Endothelial cell of umbilical vein (primary cell): ENCODE measurements around the gene OR5AN1. TPM values are rescaled to one million over a fixed set of nuclear protein-coding genes. Genes with fewer than 3 reads are reported as not detected.

Experiments
- BruUV-seq: library from RNA; stranded (reverse); fragments of 400-500 nt; replicated peaks from 2 replicates; lab custom pipeline; 2021; lab: Mats Ljungman, UMichigan
- CTCF ChIA-PET: fragments of 300-600, 350-600 bp; sonication (Branson Sonifier 250); formaldehyde crosslinking; loops from one replicate; lab custom pipeline; 2021; ENCODE audit warnings: antibody characterized with exemption, inconsistent platforms; lab: Charles Lee
- POLR2A ChIA-PET: fragments of 300-600, 350-600 bp; sonication (Branson Sonifier 250); formaldehyde crosslinking; loops from one replicate; lab custom pipeline; 2021; ENCODE audit warnings: antibody characterized with exemption, inconsistent platforms; lab: Charles Lee
- DNase-seq: peaks from one replicate; pipeline ENCODE4 v3.0.0-alpha.2; 2011; ENCODE audit warnings: low read depth, low spot score
- FAIRE-seq: peaks from 2 replicates; lab custom pipeline; 2011; peaks lifted over from hg19 to GRCh38; lab: Jason Lieb, UNC
- H2AFZ ChIP-seq: 2 replicates; pipeline ENCODE4 v1.6.0; 2012; ENCODE audit warnings: low read depth, low read length, control low read depth, inconsistent platforms
- H3K27ac ChIP-seq: 2 replicates; pipeline ENCODE4 v1.5.1; 2011; ENCODE audit warnings: low read depth, mild to moderate bottlenecking, control low read depth, low read length, moderate library complexity; ENCODE audit not compliant: insufficient read depth
- H3K27me3 ChIP-seq, 2 experiments: 2 replicates each; pipeline versions ENCODE4 v1.6.0 to v1.6.1; 2011; ENCODE audit warnings: low read length in 2 of 2, mixed read lengths in 1 of 2; ENCODE audit not compliant: control insufficient read depth in 2 of 2, insufficient read depth in 2 of 2
- H3K36me3 ChIP-seq, 2 experiments: 2 replicates in 1 of 2; 3 replicates in 1 of 2; pipeline ENCODE4 v1.5.1; 2011; ENCODE audit warnings: low read length in 2 of 2, mild to moderate bottlenecking in 1 of 2, moderate library complexity in 1 of 2; ENCODE audit not compliant: control insufficient read depth in 2 of 2, insufficient read depth in 2 of 2; ENCODE audit errors: extremely low read depth in 1 of 2
- H3K4me1 ChIP-seq: 3 replicates; pipeline ENCODE4 v1.5.1; 2011; ENCODE audit warnings: mild to moderate bottlenecking, low read length; ENCODE audit not compliant: control insufficient read depth, insufficient read depth; ENCODE audit errors: extremely low read depth
- H3K4me2 ChIP-seq: 2 replicates; pipeline ENCODE4 v1.6.1; 2011; ENCODE audit warnings: low read length, control low read depth, mixed read lengths; ENCODE audit not compliant: insufficient read depth
- H3K4me3 ChIP-seq, 3 experiments: fragments of 200-600 bp in 1 of 3; sonication (generic), shearing (Covaris generic) in 1 of 3; replicated peaks in 1 of 3; 2 replicates each; pipeline ENCODE4 v1.5.1; 2011 to 2016; ENCODE audit warnings: control low read depth in 3 of 3, low read length in 3 of 3, mild to moderate bottlenecking in 2 of 3, inconsistent platforms in 1 of 3, low read depth in 1 of 3, moderate library complexity in 1 of 3; ENCODE audit not compliant: insufficient read depth in 1 of 3
- H3K79me2 ChIP-seq: 2 replicates; pipeline ENCODE4 v1.6.0; 2012; ENCODE audit warnings: low read length, inconsistent platforms; ENCODE audit not compliant: control insufficient read depth, insufficient read depth
- H3K9ac ChIP-seq: replicated peaks from 2 replicates; pipeline ENCODE3; 2011; ENCODE audit warnings: low read length, control low read depth; ENCODE audit not compliant: insufficient read depth; ENCODE audit errors: extremely low read depth
- H3K9me1 ChIP-seq: replicated peaks from 3 replicates; pipeline ENCODE4 v1.6.0; 2011; ENCODE audit warnings: mild to moderate bottlenecking, low read length; ENCODE audit not compliant: control insufficient read depth, insufficient read depth; ENCODE audit errors: extremely low read depth
- H3K9me3 ChIP-seq: replicated peaks from 2 replicates; pipeline ENCODE4 v1.5.1; 2012; ENCODE audit warnings: low read length, inconsistent platforms; ENCODE audit not compliant: control insufficient read depth, insufficient read depth
- H4K20me1 ChIP-seq: replicated peaks from 2 replicates; pipeline ENCODE3; 2011; ENCODE audit warnings: mild to moderate bottlenecking, low read length; ENCODE audit not compliant: control insufficient read depth, insufficient read depth; ENCODE audit errors: extremely low read depth
- EZH2 ChIP-seq: IDR thresholded peaks from 2 replicates; pipeline ENCODE4 v1.6.1; 2012; ENCODE audit warnings: borderline replicate concordance, low read depth, mild to moderate bottlenecking, moderate library complexity, low read length, inconsistent platforms; ENCODE audit not compliant: severe bottlenecking
- FOS ChIP-seq: IDR thresholded peaks from 2 replicates; pipeline ENCODE4 v1.6.1; 2011; ENCODE audit warnings: mild to moderate bottlenecking, low read length, moderate library complexity, borderline replicate concordance; ENCODE audit not compliant: insufficient read depth
- GATA2 ChIP-seq: IDR thresholded peaks from 2 replicates; pipeline ENCODE4 v1.7.0; 2011; ENCODE audit warnings: low read depth, mild to moderate bottlenecking, moderate library complexity, mixed read lengths, low read length; ENCODE audit not compliant: insufficient read length, insufficient read depth
- JUN ChIP-seq: IDR thresholded peaks from 2 replicates; pipeline ENCODE4 v1.6.1; 2011; ENCODE audit warnings: borderline replicate concordance, low read depth; ENCODE audit not compliant: insufficient read length, insufficient read depth
- MYC ChIP-seq: IDR thresholded peaks from one replicate; pipeline ENCODE4 v1.6.1; 2011; ENCODE audit warnings: mild to moderate bottlenecking, low read depth, low read length
- POLR2A ChIP-seq: IDR thresholded peaks from 2 replicates; pipeline ENCODE4 v1.6.1; 2012; ENCODE audit warnings: low read depth, mild to moderate bottlenecking, control low read depth, low read length
- POLR2AphosphoS5 ChIP-seq: IDR thresholded peaks from 2 replicates; pipeline ENCODE4 v1.6.1; 2012; ENCODE audit warnings: low read depth, mild to moderate bottlenecking, control low read depth, low read length, moderate library complexity; ENCODE audit not compliant: insufficient read depth
- dilution Hi-C: fragments of 300-500 bp; cut with MboI; formaldehyde crosslinking; loops from one replicate; pipeline ENCODE4 v1.15.0; 2019; ENCODE audit warnings: low sequenced_read_pairs; ENCODE audit not compliant: extremely low pct_ligation_motif_present
- intact Hi-C: fragments of 100-400 bp; cut with micrococcal nuclease; formaldehyde crosslinking; loops from one replicate; pipeline ENCODE4 v1.10.0; 2022
- polyA plus RNA-seq, 4 experiments: library from polyadenylated mRNA; depleted of rRNA in 3 of 4; stranded (reverse) in 3 of 4; unstranded in 1 of 4; fragments of >200 nt; gene quantifications; 2 replicates each; pipeline versions ENCODE4 v1.2.1 to v1.2.3, GENCODE V29; 2011 to 2012; ENCODE audit warnings: missing spikeins in 1 of 4
- total RNA-seq: library from RNA; stranded (reverse); gene quantifications from 2 replicates; pipeline ENCODE4 v1.2.3, GENCODE V29; 2021
- TF ChIP-seq, protein P1 (sequence below): IDR thresholded peaks from 2 replicates; pipeline ENCODE4 v1.6.1; 2011; ENCODE audit not compliant: insufficient read depth, insufficient read length
- TF ChIP-seq, protein P2 (sequence below), 2 donors: IDR thresholded peaks; 1 replicate in 1 of 2; 2 replicates in 1 of 2; pipeline ENCODE4 v1.5.1; 2011; ENCODE audit warnings: low read length in 2 of 2, mild to moderate bottlenecking in 2 of 2, moderate library complexity in 2 of 2, control low read depth in 1 of 2, inconsistent platforms in 1 of 2, low read depth in 1 of 2; ENCODE audit not compliant: insufficient read depth in 1 of 2; ENCODE audit errors: extremely low read depth in 1 of 2

The OR5AN1 gene
- total and polyA plus RNA-seq, 2 donors (not counting 3 experiments of a cell fraction or from before 2014, with no cell fraction given): not detected

DNA sequence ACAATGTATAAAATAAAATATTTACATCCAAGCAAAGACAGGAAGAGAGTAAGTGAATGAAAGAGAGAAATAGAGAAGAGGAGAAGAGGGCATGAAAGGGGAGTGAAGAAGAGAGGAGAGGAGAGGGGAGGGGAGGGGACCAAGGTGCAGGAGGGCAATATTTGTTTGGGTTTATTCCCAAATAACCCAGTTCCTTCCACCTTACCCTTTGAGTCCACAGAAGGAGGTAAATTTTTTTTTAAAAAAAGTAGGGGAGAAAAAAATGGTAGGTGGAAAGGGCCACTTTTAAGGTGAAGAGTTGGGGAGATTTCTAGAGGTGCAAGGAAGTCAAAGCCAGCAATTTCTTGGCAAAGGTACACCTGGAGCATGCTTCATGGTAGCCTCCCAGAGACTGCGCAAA is 2.1 kb upstream of the OR5AN1 start:
- Histone ChIP-seq H3K27me3 (no peaks in the 10 kb centered on the region), H2AFZ (no peak overlapping the region), H3K4me2 (no peak overlapping the region), H3K36me3 (no peaks in the 10 kb centered on the region), H3K9me3 (no peaks in the 10 kb centered on the region), H3K4me1 (no peaks in the 10 kb centered on the region), H4K20me1 (no peaks in the 10 kb centered on the region), H3K9ac (no peak overlapping the region), H3K9me1 (no peaks in the 10 kb centered on the region), H3K79me2 (no peaks in the 10 kb centered on the region), H3K27ac (no peak overlapping the region), H3K4me3 (no peak overlapping the region)
- no TSS peak for BruUV-seq
- dilution Hi-C loops: no loop called here
- ChIA-PET CTCF (no interaction called here), POLR2A (no interaction called here)
- DNase-seq (no peak), FAIRE-seq (no peak)
- TF ChIP-seq EZH2 (no peak), MYC (no peak), GATA2 (no peak), POLR2AphosphoS5 (no peak), FOS (no peak), POLR2A (no peak), JUN (no peak)
- TF ChIP-seq, protein P1, sequence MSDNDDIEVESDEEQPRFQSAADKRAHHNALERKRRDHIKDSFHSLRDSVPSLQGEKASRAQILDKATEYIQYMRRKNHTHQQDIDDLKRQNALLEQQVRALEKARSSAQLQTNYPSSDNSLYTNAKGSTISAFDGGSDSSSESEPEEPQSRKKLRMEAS: no peak
- TF ChIP-seq, protein P2, sequence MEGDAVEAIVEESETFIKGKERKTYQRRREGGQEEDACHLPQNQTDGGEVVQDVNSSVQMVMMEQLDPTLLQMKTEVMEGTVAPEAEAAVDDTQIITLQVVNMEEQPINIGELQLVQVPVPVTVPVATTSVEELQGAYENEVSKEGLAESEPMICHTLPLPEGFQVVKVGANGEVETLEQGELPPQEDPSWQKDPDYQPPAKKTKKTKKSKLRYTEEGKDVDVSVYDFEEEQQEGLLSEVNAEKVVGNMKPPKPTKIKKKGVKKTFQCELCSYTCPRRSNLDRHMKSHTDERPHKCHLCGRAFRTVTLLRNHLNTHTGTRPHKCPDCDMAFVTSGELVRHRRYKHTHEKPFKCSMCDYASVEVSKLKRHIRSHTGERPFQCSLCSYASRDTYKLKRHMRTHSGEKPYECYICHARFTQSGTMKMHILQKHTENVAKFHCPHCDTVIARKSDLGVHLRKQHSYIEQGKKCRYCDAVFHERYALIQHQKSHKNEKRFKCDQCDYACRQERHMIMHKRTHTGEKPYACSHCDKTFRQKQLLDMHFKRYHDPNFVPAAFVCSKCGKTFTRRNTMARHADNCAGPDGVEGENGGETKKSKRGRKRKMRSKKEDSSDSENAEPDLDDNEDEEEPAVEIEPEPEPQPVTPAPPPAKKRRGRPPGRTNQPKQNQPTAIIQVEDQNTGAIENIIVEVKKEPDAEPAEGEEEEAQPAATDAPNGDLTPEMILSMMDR (IDR thresholded peaks at IDR 0.05; ENCODE audit: extremely low read depth in 1 of 2, insufficient read depth in 1 of 2, low read depth in 1 of 2, low read length in 2 of 2): no peak
- intact Hi-C loops: no loop called here
